GM18508 (cell line): Measurements from ENCODE around the gene COX11.

Experiments
- ATAC-seq: cut with Tn5 transposase; IDR thresholded peaks from one replicate; pipeline ENCODE4 v1.9.1; 2021; ENCODE audit warnings: moderate number of reproducible peaks; ENCODE audit not compliant: insufficient read depth, unreplicated experiment

The COX11 gene

GRCh38 chr17:54968988-54969332 is 506 bp upstream of the COX11 start:
- peak; percentile 10 for ATAC-seq

GRCh38 chr17:54967621-54968261 is 713 bp downstream of the COX11 start:
- ATAC-seq, result peak; percentile 19

DNA sequence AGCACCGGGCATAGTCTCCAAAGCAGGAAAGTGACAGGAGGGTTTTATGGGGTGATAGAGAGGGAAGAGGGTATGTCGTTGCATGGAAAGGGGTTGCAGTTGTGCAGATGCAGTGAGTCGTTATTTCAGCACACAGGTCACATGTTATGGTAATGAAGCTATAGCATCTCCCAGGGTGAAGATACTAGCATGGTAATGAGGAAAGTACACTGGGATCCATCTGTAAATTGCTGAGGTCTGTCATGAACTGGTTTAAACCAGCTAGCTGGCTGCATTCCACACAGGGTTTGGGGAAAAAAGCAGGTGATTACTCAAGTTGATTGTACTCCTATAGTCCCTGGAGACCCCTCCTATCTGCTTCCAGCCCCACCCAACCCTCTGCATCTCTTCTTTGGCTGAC is 11.7 kb downstream of the COX11 start:
- ATAC-seq, result no peak

- no peak for ATAC-seq
Measured at GRCh38 chr17:54951286-54951685, 17.2 kb downstream of the COX11 start.

- no peak for ATAC-seq
Measured at GRCh38 chr17:54950116-54950515, 18.3 kb downstream of the COX11 start.

- peak; percentile 67 for ATAC-seq
Measured at GRCh38 chr17:54948380-54948779, 20.1 kb downstream of the COX11 start.

DNA sequence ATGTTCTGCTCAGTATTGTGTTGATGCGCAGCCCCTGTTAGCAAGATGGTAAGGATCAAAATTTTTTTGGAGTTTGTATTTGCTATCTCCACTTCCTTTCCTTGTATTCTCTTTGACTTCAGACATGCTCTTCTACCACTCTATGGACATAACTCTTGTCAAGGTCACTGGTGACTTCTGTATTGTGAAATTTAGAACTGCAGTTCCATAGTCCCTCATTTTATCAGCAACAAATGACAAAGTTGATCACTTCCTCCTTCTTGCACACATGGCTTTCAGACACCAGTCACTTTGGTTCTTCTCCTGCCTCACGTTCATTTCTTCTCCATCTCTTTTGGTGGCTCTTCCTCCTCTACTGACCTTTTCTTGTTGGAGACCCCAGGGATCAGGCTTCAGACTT is 21.1 kb downstream of the COX11 start:
- ATAC-seq, result no peak

- no peak for ATAC-seq
Measured at GRCh38 chr17:54945671-54946070, 22.8 kb downstream of the COX11 start.

DNA sequence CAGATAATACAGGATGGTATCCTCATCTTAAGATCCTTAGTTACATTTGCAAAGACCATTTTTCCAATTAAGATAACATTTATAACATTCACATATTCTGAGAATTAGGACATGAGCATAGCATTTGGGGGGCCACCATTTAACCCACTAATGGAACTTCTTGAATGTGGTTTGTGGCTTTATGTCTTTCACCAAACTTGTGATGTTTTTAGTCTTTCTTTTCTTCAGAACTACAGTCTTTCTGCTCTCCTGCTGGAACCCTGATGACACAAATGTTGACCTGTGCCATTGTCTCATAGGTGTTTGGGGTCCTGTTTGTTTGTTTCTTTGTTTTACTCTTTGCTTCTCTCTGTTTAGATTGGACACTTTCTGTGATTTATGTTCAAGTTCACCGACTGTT is 23.2 kb downstream of the COX11 start:
- no peak for ATAC-seq

- no peak for ATAC-seq
Measured at GRCh38 chr17:54944796-54945195, 23.7 kb downstream of the COX11 start.

GRCh38 chr17:54941285-54941684 is 27.2 kb downstream of the COX11 start:
- no peak for ATAC-seq

DNA sequence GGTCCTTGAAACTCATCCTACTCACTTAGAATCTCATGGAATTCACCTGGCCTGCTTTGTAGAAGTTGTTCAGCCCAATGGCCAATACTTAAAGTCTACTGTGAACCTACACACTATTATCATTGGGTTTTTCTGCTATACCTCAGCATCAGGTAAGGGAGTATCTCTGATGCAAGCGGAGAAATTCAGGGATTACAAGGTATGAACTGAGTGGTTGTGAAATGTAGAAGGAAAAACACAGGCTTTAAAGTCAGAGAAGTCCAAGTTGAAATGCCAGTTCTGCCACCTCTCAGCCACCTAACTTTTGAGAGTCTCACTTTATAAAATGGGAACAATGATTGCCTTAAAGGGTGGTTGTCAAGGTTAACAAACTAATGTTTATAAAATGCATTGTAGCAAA is 31.0 kb downstream of the COX11 start:
- no peak for ATAC-seq

DNA sequence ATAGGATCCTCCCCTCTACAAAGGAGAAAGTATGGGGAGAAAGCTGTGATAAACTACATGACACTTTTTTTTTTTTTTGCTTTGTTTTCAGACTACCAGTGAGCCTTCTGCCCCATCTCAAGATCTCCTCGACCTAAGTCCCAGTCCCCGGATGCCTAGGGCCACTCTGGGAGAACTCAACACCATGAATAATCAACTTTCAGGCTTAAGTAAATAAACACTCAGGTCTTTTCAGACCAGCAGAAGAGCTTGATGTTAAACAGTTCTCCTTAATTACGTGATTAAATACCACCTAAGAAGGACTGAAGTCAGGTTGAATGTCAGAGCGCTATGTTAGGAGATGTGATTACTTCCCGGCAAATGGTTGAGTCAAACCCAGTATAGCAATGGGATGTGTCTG is 31.4 kb downstream of the COX11 start:
- no peak for ATAC-seq

- ATAC-seq, result no peak
Measured at GRCh38 chr17:54935471-54935870, 33.0 kb downstream of the COX11 start.

DNA sequence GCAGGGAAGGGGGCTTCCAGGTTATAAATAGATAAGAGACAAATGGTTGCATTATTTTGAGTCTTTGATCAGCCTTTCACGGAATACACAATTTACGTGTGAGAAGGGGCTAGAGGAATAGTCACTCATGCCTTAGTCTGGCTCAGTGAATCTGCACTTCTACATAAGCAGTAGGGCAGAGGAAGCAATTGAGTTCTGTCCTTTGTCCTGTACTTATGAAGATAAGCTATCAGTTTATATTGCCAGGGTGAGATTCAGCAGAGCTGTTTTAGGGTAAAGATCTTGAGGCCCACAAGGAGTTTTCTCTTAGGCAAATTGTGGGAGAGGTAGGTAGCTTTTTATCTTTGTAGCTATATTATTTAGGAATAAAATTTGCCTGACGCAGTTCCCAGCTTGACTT is 34.5 kb downstream of the COX11 start:
- ATAC-seq, result no peak

DNA sequence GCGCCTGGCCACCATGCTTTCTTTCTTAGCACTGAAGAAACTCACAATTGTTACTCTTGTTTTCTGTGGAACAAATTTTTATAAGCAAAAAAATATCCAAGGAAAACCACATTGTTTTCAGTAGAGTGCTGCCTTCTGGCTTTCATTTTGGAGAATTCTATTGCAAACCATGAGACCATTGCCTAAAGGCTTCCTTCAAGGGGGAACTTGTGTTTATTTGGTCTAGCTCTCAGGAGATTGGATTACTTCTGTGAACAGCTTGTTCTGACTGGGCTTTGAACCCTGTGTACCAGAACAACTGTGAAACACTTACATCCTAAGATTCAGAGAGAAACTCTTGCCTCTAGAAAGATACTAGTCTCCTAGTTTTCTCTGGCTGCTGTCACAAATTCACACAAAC is 35.7 kb downstream of the COX11 start:
- ATAC-seq, result no peak

DNA sequence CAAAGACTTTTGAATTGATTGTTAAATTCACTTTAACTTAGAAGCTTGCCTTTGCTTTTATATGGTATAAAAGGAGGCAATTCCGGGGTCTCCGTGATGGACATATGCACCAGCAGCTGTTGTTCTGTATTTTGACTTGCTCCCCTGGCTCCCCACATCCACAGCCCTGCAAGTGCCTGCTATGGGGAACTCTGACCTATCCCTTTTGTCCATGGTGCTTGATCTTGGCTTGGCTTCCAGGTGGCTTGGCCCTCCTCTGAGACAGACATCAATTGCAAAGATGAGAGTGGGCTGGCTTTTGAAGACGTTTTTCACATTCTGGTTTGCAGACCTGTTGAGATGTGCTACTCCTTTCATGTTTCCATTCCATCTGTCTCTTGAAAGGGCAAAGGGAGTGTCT is 40.9 kb downstream of the COX11 start:
- ATAC-seq, result no peak

GRCh38 chr17:54924405-54924804 is 44.0 kb downstream of the COX11 start:
- no peak for ATAC-seq

- no peak for ATAC-seq
Measured at GRCh38 chr17:54920819-54921218, 47.6 kb downstream of the COX11 start.

DNA sequence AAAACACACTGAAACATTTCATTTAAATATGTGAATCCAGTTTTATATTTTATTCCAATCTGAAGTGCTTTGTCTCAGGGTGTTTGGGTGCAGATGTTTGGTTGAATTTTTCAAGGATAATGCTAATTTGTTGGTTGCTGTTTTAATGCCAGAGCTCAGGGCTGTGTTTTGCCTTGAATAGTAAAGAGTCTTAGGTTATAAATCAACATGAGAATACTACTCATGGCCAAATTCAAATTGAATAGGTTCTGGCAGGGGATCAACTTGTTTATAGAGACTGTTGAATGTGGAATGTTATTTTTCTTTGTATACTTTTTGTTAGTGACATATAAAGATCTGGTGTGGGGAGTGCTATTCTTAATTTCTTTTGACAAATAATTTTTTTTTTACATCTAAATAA is 49.0 kb downstream of the COX11 start:
- no peak for ATAC-seq

- no peak for ATAC-seq
Measured at GRCh38 chr17:54916721-54917120, 51.7 kb downstream of the COX11 start.
